ENCODE results near the gene MPHOSPH10.

MPHOSPH10 gene

GRCh38 chr2:71121479-71121878, 9.0 kb upstream of the MPHOSPH10 start:
- Histone ChIP-seq H3K4me3 (ENCODE audit: low read depth in 1 of 2, low read length in 2 of 2) (no peak overlapping the region), H3K4me2 (ENCODE audit: insufficient read depth, low read length) (no peak overlapping the region), H3K27ac (ENCODE audit: low read length) (no peak overlapping the region), H3K27me3 (ENCODE audit: insufficient read depth, low read length, poor library complexity) (no peaks in the 10 kb centered on the region), H3K4me1 (ENCODE audit: insufficient read depth, low read length) (no peaks in the 10 kb centered on the region), H3K79me2 (ENCODE audit: insufficient read depth, low read length) (peaks cover 6% of the 10 kb centered on the region; the same call in 1 of the 2 replicates), H2AFZ (ENCODE audit: low read depth, low read length) (no peak overlapping the region), H3K9me3 (ENCODE audit: insufficient read depth, low read length, severe bottlenecking) (no peaks in the 10 kb centered on the region), H3K36me3 (ENCODE audit: insufficient read depth, low read length) (peaks cover 35% of the 10 kb centered on the region; the same call in 1 of the 2 replicates), H3K9ac (ENCODE audit: low read depth, low read length) (no peak overlapping the region), H4K20me1 (ENCODE audit: insufficient read depth, low read length) (no peaks in the 10 kb centered on the region; the same call in 1 of the 2 replicates)
- no peak for TF ChIP-seq EZH2 (IDR thresholded peaks at IDR 0.05; ENCODE audit: borderline replicate concordance, low read depth, low read length, severe bottlenecking)
- ATAC-seq (ENCODE audit: insufficient read depth, low read depth) (no peak), DNase-seq (no peak)

GRCh38 chr2:71122387-71123298, 7.8 kb upstream of the MPHOSPH10 start:
- peaks cover 12% of the 10 kb centered on the region for H3K79me2 ChIP-seq (ENCODE audit: insufficient read depth, low read length)
- H4K20me1 ChIP-seq (ENCODE audit: insufficient read depth, low read length), result no peaks in the 10 kb centered on the region; the same call in 1 of the 2 replicates
- H3K4me3 ChIP-seq (ENCODE audit: low read depth in 1 of 2, low read length in 2 of 2), result no peak overlapping the region
- H3K4me2 ChIP-seq (ENCODE audit: insufficient read depth, low read length), result no peak overlapping the region
- H3K36me3 ChIP-seq (ENCODE audit: insufficient read depth, low read length), result peaks cover 33% of the 10 kb centered on the region; the same call in 1 of the 2 replicates
- no peak for DNase-seq
- ATAC-seq (ENCODE audit: insufficient read depth, low read depth), result no peak
- no peaks in the 10 kb centered on the region for H3K27me3 ChIP-seq (ENCODE audit: insufficient read depth, low read length, poor library complexity)
- H3K9me3 ChIP-seq (ENCODE audit: insufficient read depth, low read length, severe bottlenecking), result no peaks in the 10 kb centered on the region
- H3K4me1 ChIP-seq (ENCODE audit: insufficient read depth, low read length), result peaks cover 6% of the 10 kb centered on the region
- no peak for TF ChIP-seq EZH2 (IDR thresholded peaks at IDR 0.05; ENCODE audit: borderline replicate concordance, low read depth, low read length, severe bottlenecking)
- no peak for TF ChIP-seq CTCF (IDR thresholded peaks at IDR 0.05; ENCODE audit: borderline replicate concordance, extremely low read depth, low read length, poor library complexity, severe bottlenecking)
- no peak overlapping the region for H3K9ac ChIP-seq (ENCODE audit: low read depth, low read length)
- H2AFZ ChIP-seq (ENCODE audit: low read depth, low read length), result no peak overlapping the region
- no peak overlapping the region for H3K27ac ChIP-seq (ENCODE audit: low read length)

GRCh38 chr2:71125506-71126294, 4.7 kb upstream of the MPHOSPH10 start:
- DNase-seq (no peak), ATAC-seq (ENCODE audit: insufficient read depth, low read depth) (no peak)
- H3K27ac ChIP-seq (ENCODE audit: low read length), result no peak overlapping the region
- no peaks in the 10 kb centered on the region for H4K20me1 ChIP-seq (ENCODE audit: insufficient read depth, low read length)
- H3K9ac ChIP-seq (ENCODE audit: low read depth, low read length), result no peak overlapping the region
- H3K4me1 ChIP-seq (ENCODE audit: insufficient read depth, low read length), result peaks cover 23% of the 10 kb centered on the region
- TF ChIP-seq CTCF (IDR thresholded peaks at IDR 0.05; ENCODE audit: borderline replicate concordance, extremely low read depth, low read length, poor library complexity, severe bottlenecking), result no peak
- TF ChIP-seq EZH2 (IDR thresholded peaks at IDR 0.05; ENCODE audit: borderline replicate concordance, low read depth, low read length, severe bottlenecking), result no peak
- H2AFZ ChIP-seq (ENCODE audit: low read depth, low read length), result no peak overlapping the region
- no peaks in the 10 kb centered on the region for H3K27me3 ChIP-seq (ENCODE audit: insufficient read depth, low read length, poor library complexity)
- no peak overlapping the region for H3K4me2 ChIP-seq (ENCODE audit: insufficient read depth, low read length)
- H3K36me3 ChIP-seq (ENCODE audit: insufficient read depth, low read length), result peaks cover 27% of the 10 kb centered on the region
- H3K79me2 ChIP-seq (ENCODE audit: insufficient read depth, low read length), result peaks cover 36% of the 10 kb centered on the region
- H3K4me3 ChIP-seq (ENCODE audit: low read depth in 1 of 2, low read length in 2 of 2), result no peak overlapping the region
- H3K9me3 ChIP-seq (ENCODE audit: insufficient read depth, low read length, severe bottlenecking), result no peaks in the 10 kb centered on the region

All from DND-41 (cell line).